SJSA1 (cell line): ENCODE results near the gene BCKDK. TPM values are rescaled to one million over a fixed set of nuclear protein-coding genes. Genes with fewer than 3 reads are reported as not detected.
"Not testable (repeated sequence)": the region's sequence is repeated elsewhere in the genome, so short reads cannot be mapped to it uniquely, and the experiment has no call there.

ENCODE experiments used
- DNase-seq, 2 experiments: peaks; one replicate each; pipeline ENCODE4 v3.0.0-alpha.2; 2015 to 2020; ENCODE audit warnings: low spot score in 2 of 2, low read depth in 1 of 2
- H3K27ac ChIP-seq: fragments of 250-450 bp; sonication (Bioruptor Pico); 2 replicates; pipeline ENCODE4 v1.5.1; 2020; ENCODE audit warnings: mild to moderate bottlenecking, moderate library complexity
- H3K27me3 ChIP-seq: fragments of 250-450 bp; sonication (Bioruptor Pico); replicated peaks from 2 replicates; pipeline ENCODE4 v1.5.1; 2020; ENCODE audit warnings: mild to moderate bottlenecking, moderate library complexity
- H3K36me3 ChIP-seq: fragments of 250-450 bp; sonication (Bioruptor Pico); 2 replicates; pipeline ENCODE4 v1.5.1; 2020; ENCODE audit warnings: mild to moderate bottlenecking
- H3K4me1 ChIP-seq: fragments of 250-450 bp; sonication (Bioruptor Pico); replicated peaks from 2 replicates; pipeline ENCODE4 v1.6.1; 2021; ENCODE audit warnings: mild to moderate bottlenecking
- H3K4me3 ChIP-seq: fragments of 250-450 bp; sonication (Bioruptor Pico); 2 replicates; pipeline ENCODE4 v1.5.1; 2020; ENCODE audit warnings: mild to moderate bottlenecking
- H3K9me3 ChIP-seq: fragments of 250-450 bp; sonication (Bioruptor Pico); replicated peaks from 2 replicates; pipeline ENCODE4 v1.5.1; 2020; ENCODE audit warnings: mild to moderate bottlenecking
- total RNA-seq: library from RNA; depleted of rRNA; stranded (reverse); fragments of >200 nt; shearing (Covaris generic); gene quantifications from 2 replicates; pipeline ENCODE4 v1.2.3, GENCODE V29; 2014

BCKDK gene
- total RNA-seq, 1 experiment from 2014 or later: 20.8 TPM

GRCh38 chr16:31094424-31095120, 13.6 kb upstream of the BCKDK start, which contains the start of gene VKORC1:
Gene VKORC1, minus strand, starts transcription at chr16:31094797. Its CDS starts 68 bp downstream, at chr16:31094729.
- no peaks in the 10 kb centered on the region for H3K9me3 ChIP-seq
- peak within 1 kb of the TSS; percentile 65 for H3K4me3 ChIP-seq
- DNase-seq: peak; percentile 89 to 97
- no peak within 1 kb of the TSS for H3K27ac ChIP-seq
- H3K4me1 ChIP-seq: peaks cover 4% of the 10 kb centered on the region; the same call in 1 of the 2 replicates
- H3K36me3 ChIP-seq: peaks cover 13% of the 10 kb centered on the region
- H3K27me3 ChIP-seq: no peaks in the 10 kb centered on the region

- no peaks in the 10 kb centered on the region for H3K9me3 ChIP-seq
- no peak overlapping the region for H3K27ac ChIP-seq
- no peaks in the 10 kb centered on the region for H3K27me3 ChIP-seq
- DNase-seq: no peak
- no peaks in the 10 kb centered on the region for H3K36me3 ChIP-seq
- H3K4me3 ChIP-seq: no peak overlapping the region
- H3K4me1 ChIP-seq: peaks cover 6% of the 10 kb centered on the region; the same call in 1 of the 2 replicates
Measured at GRCh38 chr16:31099860-31100638, 8.1 kb upstream of the BCKDK start.

- not testable (repeated sequence) for H3K4me1 ChIP-seq, H3K9me3 ChIP-seq, H3K27ac ChIP-seq, H3K4me3 ChIP-seq, DNase-seq, H3K36me3 ChIP-seq, H3K27me3 ChIP-seq
Measured at GRCh38 chr16:31100876-31101641, 7.1 kb upstream of the BCKDK start.

- DNase-seq: peak; percentile 62 to 82
- no peaks in the 10 kb centered on the region for H3K9me3 ChIP-seq
- no peaks in the 10 kb centered on the region for H3K27me3 ChIP-seq
Measured at GRCh38 chr16:31105677-31106213, 2.4 kb upstream of the BCKDK start.

GRCh38 chr16:31106509-31107464, 1.4 kb upstream of the BCKDK start:
- Histone ChIP-seq H3K4me1 (peaks cover 19% of the 10 kb centered on the region), H3K4me3 (no peak overlapping the region), H3K27ac (no peak overlapping the region), H3K27me3 (no peaks in the 10 kb centered on the region), H3K9me3 (no peaks in the 10 kb centered on the region), H3K36me3 (peaks cover 36% of the 10 kb centered on the region)
- DNase-seq: no peak

More at GRCh38 chr16:31105677-31106213, 2.4 kb upstream of the BCKDK start:
- peaks cover 19% of the 10 kb centered on the region for H3K4me1 ChIP-seq
- H3K36me3 ChIP-seq: peaks cover 26% of the 10 kb centered on the region
- 0 out of 2 replicates have a peak overlapping the region, but pooled peaks have one; percentile 40 for H3K27ac ChIP-seq
- H3K4me3 ChIP-seq: no peak overlapping the region

- Histone ChIP-seq H3K9me3 (no peaks in the 10 kb centered on the region), H3K4me3 (no peak overlapping the region), H3K36me3 (peaks cover 43% of the 10 kb centered on the region), H3K4me1 (peaks cover 19% of the 10 kb centered on the region), H3K27me3 (no peaks in the 10 kb centered on the region), H3K27ac (no peak overlapping the region)
- no peak for DNase-seq
Measured at GRCh38 chr16:31107465-31107867, 720 bp upstream of the BCKDK start.

- H3K27ac ChIP-seq: peak overlapping the region; percentile 68
- no peak for DNase-seq
- no peaks in the 10 kb centered on the region for H3K9me3 ChIP-seq
- peak overlapping the region; percentile 98 for H3K4me3 ChIP-seq
- H3K27me3 ChIP-seq: no peaks in the 10 kb centered on the region
- peaks cover 19% of the 10 kb centered on the region for H3K4me1 ChIP-seq
- H3K36me3 ChIP-seq: peaks cover 51% of the 10 kb centered on the region
Measured at GRCh38 chr16:31108794-31109558, 790 bp downstream of the BCKDK start.

GRCh38 chr16:31109622-31110021, 1.4 kb downstream of the BCKDK start:
- Histone ChIP-seq H3K9me3 (no peaks in the 10 kb centered on the region), H3K36me3 (peaks cover 51% of the 10 kb centered on the region), H3K27me3 (no peaks in the 10 kb centered on the region), H3K4me1 (peaks cover 19% of the 10 kb centered on the region), H3K4me3 (peak overlapping the region; percentile 98), H3K27ac (no peak overlapping the region)
- no peak for DNase-seq

- peaks cover 19% of the 10 kb centered on the region for H3K4me1 ChIP-seq
- DNase-seq: no peak
- no peaks in the 10 kb centered on the region for H3K27me3 ChIP-seq
- no peaks in the 10 kb centered on the region for H3K9me3 ChIP-seq
- no peak overlapping the region for H3K4me3 ChIP-seq
- peaks cover 51% of the 10 kb centered on the region for H3K36me3 ChIP-seq
- no peak overlapping the region for H3K27ac ChIP-seq
Measured at GRCh38 chr16:31110106-31111034, 2.2 kb downstream of the BCKDK start.

- Histone ChIP-seq H3K27ac (no peak overlapping the region), H3K36me3 (peaks cover 54% of the 10 kb centered on the region), H3K4me1 (peaks cover 17% of the 10 kb centered on the region), H3K4me3 (no peak overlapping the region), H3K27me3 (no peaks in the 10 kb centered on the region), H3K9me3 (no peaks in the 10 kb centered on the region)
- no peak for DNase-seq
Measured at GRCh38 chr16:31111881-31112466, 3.8 kb downstream of the BCKDK start.

GRCh38 chr16:31112711-31113110, 4.5 kb downstream of the BCKDK start:
- Histone ChIP-seq H3K36me3 (peaks cover 54% of the 10 kb centered on the region), H3K4me3 (no peak overlapping the region), H3K4me1 (peaks cover 17% of the 10 kb centered on the region), H3K27ac (no peak overlapping the region), H3K27me3 (no peaks in the 10 kb centered on the region), H3K9me3 (no peaks in the 10 kb centered on the region)
- DNase-seq: no peak
